GM21528 (cell line): ENCODE data around the gene MAP3K12.
A peak's percentile ranks its signal among the peaks of the same experiment; 100 is the strongest.
"Not testable (repeated sequence)": the region's sequence is repeated elsewhere in the genome, so short reads cannot be mapped to it uniquely, and the experiment has no call there.

ENCODE experiments used
- ATAC-seq: cut with Tn5 transposase; IDR thresholded peaks from one replicate; pipeline ENCODE4 v1.9.1; 2021; ENCODE audit warnings: mild to moderate bottlenecking, moderate library complexity; ENCODE audit not compliant: unreplicated experiment, low FRiP score

Gene MAP3K12, protein sequence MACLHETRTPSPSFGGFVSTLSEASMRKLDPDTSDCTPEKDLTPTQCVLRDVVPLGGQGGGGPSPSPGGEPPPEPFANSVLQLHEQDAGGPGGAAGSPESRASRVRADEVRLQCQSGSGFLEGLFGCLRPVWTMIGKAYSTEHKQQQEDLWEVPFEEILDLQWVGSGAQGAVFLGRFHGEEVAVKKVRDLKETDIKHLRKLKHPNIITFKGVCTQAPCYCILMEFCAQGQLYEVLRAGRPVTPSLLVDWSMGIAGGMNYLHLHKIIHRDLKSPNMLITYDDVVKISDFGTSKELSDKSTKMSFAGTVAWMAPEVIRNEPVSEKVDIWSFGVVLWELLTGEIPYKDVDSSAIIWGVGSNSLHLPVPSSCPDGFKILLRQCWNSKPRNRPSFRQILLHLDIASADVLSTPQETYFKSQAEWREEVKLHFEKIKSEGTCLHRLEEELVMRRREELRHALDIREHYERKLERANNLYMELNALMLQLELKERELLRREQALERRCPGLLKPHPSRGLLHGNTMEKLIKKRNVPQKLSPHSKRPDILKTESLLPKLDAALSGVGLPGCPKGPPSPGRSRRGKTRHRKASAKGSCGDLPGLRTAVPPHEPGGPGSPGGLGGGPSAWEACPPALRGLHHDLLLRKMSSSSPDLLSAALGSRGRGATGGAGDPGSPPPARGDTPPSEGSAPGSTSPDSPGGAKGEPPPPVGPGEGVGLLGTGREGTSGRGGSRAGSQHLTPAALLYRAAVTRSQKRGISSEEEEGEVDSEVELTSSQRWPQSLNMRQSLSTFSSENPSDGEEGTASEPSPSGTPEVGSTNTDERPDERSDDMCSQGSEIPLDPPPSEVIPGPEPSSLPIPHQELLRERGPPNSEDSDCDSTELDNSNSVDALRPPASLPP

DNA sequence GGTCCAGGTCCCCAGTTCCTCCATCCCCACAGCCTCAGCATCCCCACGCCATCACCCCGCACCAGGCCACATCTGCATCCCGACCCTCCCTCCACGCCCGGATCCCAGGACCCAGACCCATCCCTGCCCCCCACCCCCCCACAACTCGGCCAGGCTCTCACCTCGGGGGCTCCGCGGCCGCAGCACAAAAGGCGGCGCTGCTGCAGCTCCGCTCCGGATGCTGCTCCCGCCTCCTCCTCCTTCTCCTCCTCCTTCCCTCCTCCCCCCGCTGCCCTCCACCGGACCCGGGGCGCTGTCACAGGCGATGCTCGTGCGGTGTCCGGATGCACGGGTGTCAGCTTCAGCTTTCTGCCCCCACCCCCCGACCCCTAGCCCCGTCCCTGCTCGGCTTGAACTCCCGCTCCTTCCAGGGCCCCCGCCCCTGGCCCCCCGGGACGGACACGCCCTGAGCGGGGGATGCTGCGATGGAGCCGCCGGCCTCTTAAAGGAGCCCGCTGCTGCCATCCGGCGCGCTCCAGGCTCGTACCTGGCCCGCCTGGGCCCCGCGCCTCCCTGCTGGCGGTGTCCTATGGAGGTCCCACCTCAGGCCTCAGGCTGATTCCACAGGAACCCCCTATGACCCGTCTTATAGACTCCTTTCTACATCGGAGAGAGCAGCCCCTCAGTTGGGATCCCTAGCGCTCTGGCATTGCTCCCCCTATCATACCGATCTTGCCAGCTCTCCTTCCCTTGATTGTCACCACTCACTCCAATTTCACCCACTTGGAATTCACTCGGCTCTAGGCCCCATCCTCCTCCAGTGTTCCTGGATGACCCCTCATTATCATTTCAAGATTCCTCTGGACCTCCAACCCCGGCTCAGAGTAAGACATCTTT, at the start of gene MAP3K12:
Gene MAP3K12 (minus strand): TSS at position 193 of the 876 bp plus-strand sequence. CDS start 12,067 bp downstream, outside the sequence.
- ATAC-seq: no peak

DNA sequence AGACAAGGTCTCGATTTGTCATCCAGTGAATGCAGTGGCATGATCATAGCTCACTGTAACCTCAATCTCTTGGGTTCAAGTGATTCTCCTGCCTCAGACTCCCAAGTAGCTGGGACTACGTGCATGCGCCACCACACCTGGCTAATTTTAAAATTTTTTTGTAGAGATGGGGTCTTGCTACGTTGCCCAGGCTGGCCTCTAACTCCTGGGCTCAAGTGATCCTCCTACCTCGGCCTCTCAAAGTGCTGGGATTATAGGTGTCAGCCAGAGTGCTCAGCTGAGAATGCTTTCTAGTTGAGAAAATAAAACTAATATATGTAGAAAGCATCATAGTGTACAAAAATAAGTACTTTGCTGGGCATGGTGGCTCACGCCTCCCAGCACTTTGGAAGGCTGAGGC, 49.1 kb upstream of the MAP3K12 start:
- ATAC-seq: not testable (repeated sequence)

DNA sequence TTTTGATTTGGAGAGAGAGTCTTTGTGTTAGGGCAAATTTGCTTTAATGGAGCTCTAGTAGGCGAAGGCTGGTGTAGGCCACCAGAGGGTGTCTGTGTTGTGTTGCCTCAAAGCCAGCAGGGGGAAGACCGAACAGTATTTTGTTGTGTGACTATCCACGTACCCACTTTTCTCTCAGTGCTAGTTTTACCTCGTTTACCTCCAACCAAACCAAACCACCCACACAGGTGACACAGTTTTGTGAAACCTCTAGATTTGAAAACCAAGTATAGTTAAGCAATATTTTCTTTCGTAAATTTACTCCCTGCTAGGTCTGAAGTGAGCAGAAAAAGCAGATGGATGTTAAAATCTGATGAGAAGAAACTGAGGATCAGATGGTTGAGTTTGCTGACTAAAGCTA, 44.3 kb upstream of the MAP3K12 start:
- ATAC-seq: peak; percentile 64

DNA sequence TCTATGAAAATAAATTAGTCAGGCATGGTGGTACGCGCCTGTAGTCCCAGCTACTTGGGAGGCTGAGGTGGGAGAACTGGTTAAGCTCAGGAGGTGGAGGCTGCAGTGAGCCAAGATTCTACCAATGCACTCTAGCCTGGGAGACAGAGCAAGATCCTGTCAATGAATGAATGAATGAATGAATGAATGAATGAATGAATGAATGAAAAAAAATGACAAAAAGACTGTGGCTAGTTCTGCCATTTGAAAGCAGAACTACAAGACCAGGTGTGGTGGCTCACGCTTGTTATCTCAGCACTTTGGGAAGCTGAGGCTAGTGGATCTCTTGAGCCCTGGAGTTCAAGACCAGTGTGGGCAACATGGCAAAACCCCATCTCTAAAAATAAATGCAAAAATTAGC, 40.3 kb upstream of the MAP3K12 start:
- no peak for ATAC-seq

DNA sequence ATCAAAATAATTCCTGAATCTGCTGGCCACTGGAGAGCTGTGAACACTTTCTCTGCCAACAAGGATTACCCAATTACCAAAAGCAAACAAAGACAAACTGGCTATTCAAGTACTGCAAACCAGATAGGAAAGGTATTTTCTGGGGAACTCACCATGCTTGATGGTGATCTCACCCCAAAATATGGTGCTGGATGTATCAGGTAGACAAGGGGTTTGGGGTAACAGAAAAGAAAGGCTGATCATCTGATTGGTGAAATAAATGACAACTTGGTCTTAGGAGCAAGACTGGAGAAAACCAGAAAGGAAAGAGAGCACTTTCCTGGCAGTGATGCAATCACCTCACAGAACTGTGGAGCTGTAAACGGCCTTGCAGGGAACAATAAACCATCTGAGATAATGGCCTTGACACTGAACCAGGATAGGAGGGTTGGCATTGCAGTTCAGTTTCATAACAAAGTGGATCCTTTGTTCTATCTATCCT, 39.0 kb upstream of the MAP3K12 start:
- no peak for ATAC-seq

DNA sequence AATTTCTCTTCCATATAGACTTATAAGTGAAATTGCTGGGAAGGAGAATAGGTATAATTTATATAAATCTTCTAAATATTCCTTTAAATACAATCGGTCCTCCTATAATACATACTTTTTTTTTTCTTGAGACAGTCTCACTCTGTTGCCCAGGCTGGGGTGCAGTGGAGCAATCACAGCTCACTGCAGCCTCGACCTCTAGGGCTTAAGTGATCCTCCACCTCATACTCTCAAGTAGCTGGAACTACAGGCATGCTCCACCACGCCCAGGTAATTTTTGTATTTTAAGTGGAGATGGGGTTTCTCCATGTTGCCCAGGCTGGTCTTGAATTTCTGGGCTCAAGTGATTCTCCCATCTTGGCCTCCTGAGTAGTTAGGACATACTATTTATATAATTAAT, 37.7 kb upstream of the MAP3K12 start:
- ATAC-seq: no peak

DNA sequence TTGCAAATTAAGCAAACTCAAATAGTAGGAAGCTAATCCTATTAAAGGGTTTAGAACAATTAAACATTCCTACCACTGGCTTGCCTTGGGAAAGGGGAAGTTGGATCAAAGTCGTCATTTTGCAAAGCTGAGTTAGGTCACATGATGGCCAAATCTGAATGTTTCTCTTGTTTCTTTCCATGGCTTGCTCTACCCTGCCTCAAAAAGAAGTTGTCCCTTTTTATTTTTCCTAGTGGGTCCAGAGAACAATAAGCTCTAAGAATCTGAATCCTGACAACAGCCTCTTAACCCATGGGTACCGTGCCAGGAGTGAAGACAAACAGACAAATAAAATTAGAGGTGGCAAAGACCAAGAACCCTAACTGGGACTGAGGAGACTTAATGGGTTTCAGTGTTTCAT, 34.2 kb upstream of the MAP3K12 start:
- no peak for ATAC-seq

DNA sequence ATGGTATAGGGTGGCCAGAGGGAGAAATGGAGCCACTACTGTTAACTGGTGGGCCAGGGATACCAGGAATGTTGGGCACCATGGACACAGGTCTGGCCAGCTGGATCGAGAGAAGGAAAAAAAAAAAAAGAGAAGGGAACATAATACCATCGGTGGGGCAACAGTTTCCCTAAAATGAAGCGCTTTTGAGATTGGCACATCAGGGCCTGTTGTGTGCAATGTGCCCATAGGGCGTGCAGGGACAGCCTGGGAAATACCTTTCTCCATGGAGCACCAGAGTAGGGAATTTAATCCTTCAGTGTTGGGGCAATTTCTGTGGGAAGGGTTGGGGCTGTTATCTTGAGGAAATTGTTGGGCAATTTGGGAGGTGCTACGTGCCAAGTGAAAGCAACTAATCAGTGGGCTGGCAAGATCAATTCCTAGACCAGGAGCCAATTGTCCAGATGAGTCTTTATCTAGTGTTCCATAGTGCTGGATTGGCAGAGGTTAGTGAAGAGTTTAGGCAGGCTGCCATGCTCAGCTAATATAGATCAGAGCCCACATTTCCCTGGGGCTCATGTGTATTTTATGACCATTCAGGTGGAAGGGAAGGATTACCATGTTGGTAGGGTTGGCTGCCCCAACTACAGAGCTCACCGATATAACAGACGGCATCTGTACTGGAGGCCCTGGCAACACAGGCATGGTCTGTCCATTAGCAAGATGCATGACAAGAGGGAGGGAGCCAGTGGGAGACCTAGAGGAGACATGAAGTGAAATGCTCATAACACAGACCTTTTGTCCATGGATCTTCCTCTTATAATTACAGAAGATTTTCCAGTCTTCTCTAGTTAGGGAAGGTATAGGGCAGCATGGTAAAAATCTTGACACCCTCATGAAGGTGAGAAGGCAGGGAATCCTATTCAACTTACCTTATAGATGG, 33.5 kb upstream of the MAP3K12 start:
- ATAC-seq: no peak

DNA sequence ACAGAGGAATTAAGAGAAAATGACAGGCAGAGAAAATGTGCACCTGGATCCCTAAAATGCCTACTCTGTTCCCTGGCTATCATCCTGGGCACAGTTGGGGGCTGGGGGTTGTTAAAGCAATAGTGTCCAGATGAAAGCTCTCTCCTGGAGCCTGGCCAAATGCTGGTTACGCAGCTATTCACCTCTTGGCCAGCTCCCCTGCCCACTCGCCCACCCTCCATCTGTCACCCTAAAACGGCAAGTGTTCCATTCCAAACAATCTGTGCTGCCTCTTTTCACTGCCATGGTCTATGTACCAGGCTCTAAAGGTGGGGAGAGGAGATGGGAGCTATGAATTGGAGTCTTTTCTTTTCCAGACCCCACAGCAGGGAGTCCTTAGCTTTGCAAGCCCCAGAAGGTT, 32.8 kb upstream of the MAP3K12 start:
- ATAC-seq: no peak

DNA sequence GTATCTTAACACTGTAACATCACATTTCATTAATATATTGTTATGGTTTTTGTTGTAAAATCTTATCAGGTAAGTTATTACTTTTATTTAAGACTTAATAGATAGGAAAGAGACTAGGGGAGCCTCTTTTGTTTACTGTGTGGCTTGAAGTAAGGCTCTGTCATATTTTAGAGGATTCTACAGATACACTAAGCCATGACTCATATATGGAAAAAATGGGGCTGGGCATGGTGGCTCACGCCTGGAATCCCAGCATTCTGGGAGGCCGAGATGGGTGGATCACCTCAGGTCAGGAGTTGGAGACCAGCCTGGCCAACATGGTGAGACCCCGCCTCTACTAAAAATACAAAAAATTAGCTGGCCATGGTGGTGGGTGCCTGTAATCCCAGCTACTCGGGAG, 31.7 kb upstream of the MAP3K12 start:
- ATAC-seq: no peak

DNA sequence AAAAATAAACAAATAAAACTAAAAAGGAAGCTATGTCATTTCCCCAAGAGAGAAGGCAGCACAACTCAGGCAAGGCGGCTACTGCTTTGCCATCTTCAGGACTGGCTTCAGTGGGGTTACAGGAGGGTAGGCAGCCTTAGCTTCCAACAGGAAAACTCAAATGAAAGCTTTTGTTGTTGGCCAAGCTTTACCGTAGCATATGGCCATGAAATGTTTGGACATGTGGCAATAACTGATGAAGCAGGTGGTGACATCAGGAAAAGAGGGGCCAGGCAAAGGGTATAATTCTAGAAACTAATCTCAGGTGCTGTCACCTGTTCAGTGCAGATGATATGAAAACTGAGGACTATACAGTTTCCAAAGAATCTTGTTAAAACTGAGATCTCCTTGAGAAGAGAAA, 30.8 kb upstream of the MAP3K12 start:
- no peak for ATAC-seq

DNA sequence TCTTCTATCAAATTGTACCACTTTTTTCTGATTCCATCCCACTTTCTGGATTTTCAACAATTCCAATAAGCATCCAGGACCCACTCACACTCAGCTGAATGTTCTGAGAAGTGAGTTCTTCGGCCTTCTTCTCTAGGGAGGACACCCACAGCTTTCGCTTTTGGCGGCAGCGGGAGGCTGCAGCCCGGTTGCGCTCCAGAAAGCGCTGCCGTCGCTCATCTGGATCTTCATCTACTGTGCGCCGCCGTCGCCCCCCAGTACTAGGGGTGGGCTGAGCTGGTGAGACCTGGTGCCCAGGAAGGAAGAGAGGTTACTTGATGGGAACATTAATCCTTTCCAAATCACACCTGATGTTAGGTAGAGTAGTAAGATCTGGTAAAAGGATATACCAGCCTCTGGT, 25.2 kb upstream of the MAP3K12 start:
- no peak for ATAC-seq

DNA sequence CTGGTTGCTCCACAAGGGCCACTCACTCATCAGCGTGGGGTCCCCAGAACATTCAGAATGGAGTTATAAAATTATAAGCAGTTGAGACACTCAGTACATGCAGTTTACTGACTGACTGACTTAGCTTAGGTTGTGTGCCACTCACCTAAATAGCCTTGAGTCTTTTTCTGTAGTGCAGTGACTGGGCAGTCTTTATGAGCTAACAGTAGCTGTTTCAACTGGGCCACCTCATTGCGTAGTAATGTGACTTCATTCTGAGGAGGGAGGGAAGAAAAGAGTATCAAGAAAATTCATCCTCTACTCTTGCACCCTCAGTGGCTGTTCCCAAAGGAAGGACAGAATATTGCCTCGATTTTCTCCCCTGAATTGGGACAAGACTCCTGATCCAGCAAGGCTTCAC, 23.9 kb upstream of the MAP3K12 start:
- no peak for ATAC-seq

DNA sequence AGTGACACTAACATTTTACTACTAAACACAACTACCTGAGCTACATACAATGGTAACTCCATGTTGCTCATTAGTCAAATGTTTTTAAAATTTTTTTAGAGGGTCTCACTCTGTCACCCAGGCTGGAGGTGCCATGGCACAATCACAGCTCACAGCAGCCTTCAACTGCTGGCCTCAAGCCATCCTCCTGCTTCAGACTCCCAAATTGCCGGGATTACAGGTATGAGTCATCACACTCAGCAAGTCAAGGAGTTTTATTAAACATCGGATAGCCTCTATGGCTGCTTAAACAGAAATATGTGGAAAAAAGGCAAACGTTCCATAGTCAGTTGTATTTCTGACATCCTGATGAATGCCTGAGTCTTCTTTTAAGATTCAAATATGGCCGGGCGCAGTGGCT, 19.1 kb upstream of the MAP3K12 start:
- no peak for ATAC-seq

DNA sequence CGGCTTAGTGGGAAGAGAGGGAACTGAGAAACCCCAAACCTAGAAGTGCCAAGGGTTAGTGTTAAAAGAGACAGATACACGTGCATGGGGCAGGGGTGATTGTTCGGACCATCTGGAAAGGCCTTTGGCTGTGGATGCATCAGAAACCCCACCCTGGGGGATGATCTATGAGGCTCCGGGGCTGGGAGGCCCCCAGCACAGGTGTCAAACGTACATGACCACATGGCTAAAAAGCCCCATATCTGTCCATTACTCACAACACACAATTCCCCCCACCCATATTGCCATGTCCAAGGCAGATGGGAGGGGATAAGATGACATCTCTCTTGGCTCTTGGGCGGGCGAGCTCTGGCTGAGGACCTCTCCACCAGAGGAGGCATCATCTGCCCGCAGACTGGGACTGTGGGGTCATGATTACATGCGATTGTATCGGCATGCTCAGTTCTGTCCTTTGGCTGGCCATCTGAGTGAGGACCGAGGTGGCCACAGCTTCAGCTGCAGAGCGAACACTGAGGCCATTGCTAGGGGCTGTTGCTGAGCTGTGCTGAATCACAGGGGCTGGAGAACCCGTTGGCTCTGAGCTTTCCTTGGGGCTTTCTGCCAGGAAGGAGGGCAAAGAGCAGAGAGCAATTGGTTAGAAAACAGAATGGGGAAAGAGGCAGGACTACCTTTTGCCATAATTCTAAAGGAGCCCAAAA, 17.6 kb upstream of the MAP3K12 start:
- no peak for ATAC-seq

DNA sequence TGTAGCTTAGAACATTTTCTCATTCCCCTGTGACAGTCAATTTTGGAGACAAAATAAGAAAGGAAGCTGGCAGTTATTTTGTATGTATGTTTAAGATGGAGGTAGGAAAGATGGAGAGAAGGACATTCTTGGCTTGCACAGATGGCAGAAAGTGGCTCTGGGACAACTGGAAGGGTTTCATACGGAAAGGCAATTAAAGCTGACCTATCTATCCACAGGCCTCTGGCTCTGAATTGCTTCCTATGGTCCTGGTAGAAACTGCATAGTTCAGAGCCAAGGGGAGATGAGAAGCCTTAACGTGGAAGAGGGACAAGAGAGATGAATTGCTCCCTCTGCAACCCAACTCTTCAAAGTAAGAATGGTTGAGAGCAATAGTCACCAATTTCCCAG, 16.0 kb upstream of the MAP3K12 start:
- ATAC-seq: no peak

DNA sequence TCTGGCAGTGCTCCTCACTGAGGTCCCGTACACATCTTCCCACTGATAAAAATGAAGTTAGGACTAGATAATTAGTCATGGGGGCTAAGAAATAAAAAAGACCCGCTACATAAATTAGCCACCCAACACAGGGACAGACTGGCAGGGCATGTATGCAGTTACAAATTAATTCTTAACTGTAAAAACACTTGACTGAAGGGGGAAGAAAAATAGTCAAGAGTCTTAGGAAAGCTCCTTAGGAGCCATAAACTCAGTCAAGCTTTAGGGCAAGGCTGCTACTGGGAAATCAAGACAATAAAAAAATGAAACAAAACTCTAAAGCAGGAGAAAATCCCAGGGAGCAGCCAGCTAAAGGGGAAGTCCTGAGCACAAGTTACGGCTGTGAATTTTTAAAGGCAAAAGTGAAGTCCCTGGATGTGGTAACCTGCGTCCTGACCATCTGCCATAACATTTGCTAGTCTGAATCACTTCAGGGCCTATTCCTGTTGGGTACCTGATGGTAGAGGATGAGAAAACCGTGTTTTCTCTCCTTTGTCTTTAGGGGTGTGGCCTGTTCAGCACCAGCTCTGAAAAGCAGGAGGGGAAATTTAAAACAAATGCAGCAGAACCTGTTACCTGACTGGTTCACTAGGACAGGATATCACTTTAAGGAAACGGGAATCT, 15.5 kb upstream of the MAP3K12 start:
- no peak for ATAC-seq

DNA sequence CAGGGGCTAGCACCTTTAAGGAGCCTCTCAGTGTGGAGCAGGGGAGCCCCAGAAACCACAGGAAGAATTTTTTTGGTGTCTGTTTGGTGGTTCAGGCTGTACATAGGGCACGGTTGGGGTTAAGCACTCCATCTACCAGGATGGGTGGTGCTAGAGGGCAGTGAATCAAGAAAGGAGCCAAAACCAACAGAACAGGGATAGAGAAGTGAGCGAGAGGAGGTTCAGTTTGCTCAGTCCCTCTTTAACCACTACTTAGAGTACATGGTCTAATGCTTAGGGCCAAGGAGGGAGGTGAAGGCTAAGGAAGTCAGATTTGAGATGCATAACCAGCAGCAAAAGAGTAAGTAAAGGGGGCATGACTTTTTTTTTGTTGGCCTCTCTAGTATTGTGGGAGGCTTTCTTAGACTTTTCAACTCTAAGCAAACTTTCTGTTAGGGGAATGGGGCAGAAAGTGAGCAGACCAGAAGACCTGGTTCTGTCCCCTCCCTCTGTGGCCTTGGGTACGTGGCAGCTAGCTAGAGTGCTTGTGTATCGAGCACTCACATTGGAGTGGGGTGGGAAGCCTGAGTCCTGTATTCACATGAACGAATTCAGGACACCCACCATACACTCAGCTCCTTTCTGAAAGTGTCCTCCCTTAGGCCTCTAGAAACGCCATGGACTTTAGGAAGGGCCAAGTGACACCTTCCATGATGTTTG, 14.6 kb upstream of the MAP3K12 start:
- ATAC-seq: no peak
